Measurements from ENCODE around the gene GCN1. TPM values are rescaled to one million over a fixed set of nuclear protein-coding genes. Genes with fewer than 3 reads are reported as not detected.

The GCN1 gene
- total RNA-seq, 6 experiments from 2014 or later = 29.9 to 62.8 (median 39.4) TPM

DNA sequence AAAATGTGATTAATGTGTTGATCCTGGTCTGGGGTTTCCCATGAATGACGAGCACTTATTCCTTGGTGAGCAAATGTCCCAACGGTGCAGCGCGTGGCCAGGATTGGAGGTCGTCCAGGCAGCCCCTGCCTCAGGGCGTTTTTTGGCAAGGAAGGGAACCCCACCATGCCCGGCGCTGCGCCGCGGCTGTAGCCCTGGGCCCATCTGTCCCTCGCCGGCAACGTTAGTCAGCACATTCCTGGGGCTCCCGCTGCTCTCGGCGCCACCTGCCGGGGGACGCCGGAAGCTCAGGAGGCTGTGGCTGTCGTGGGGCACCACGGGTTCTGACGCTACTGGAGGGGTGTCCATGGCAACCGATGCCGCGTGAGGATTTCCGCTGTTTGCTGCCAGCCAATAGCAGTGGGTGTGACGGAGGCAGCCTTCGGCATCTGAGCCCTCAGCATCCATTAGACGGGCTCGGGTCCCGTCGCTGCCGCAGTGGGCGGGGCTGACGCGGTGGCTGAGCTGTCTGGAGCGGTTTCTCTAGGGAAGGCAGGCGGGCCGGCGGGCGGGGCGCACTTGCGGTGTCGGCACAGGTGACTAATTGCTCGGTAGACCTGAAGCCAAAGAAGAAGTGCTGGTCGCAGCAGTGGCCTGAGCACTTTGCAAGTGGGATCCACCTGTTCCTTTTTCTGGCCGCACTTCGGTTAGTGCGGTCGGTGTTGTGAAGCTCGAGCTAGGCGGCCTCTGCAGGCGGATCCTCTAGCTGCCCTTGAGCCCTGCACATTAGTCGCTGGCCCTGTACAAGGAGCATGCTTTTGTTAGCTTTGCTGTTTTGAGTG is 107.5 kb downstream of the GCN1 start:
- H3K36me3 ChIP-seq = no peaks in the 10 kb centered on the region
- 0% methylated on average over 21 of the region's 55 CpGs for WGBS (ENCODE audit: insufficient coverage, low coverage, low lambda C conversion rate, missing lambda C conversion rate)
- ATAC-seq (peak; percentile 95 to 98 (median 97)), DNase-seq (peak; percentile 98 to 100 (median 99))
- H3K9me3 ChIP-seq = no peaks in the 10 kb centered on the region
- peaks cover 0 to 9% (median 0%) of the 10 kb centered on the region in 4 donors for H3K4me1 ChIP-seq
- peak overlapping the region in 1 of 3 donors; percentile 68 for H3K27ac ChIP-seq
- peak overlapping the region in 2 of 3 donors; percentile 39 to 45 for H3K4me3 ChIP-seq
- intact Hi-C loops (cut with DNase I) = no loop called here
- TF ChIP-seq POLR2A (IDR thresholded peaks at IDR 0.05) (no peak), CTCF (IDR thresholded peaks at IDR 0.05) (peak; percentile 97 to 99 (median 98))
- no peaks in the 10 kb centered on the region for H3K27me3 ChIP-seq

DNA sequence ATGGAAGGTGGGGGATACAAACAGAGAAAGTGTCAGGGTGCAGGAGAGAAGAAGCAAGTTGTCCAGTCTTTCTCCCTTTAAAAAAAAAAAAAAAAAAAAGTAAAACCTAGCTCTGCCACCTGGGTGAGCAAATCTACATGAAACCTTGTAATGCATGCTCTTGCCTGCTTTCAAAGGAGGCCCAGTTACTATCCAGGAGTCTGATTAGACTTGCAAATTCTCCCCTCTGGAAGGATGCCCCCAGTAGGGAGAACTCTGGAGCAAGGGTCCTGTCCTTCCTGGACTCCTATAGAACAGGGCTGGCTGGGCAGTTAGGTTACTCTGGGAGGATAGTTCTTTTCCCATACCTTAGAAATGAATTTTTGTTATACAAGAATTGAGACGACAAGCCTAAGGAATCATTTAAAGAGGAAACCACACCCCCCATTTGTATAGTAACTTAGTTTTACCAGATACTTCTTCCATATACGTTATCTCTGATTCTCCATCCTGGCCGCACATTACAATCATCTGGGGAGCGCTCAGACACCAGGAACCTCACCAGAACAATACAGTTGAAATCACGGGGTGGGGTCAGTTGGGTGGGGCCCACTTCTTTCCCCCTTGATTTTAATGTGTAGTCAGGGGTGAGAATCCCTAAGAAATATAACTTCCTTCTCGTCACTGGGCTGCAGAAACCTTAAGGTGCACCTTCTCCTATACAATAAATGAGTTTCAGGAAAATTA is 108.4 kb downstream of the GCN1 start:
- H3K27me3 ChIP-seq = no peaks in the 10 kb centered on the region
- TF ChIP-seq POLR2A (IDR thresholded peaks at IDR 0.05) (no peak), CTCF (IDR thresholded peaks at IDR 0.05) (no peak)
- H3K4me3 ChIP-seq = no peak overlapping the region
- ATAC-seq (no peak), DNase-seq (peak in 1 of 3 donors; percentile 16)
- 54% methylated on average over 6 of the region's 6 CpGs for WGBS (ENCODE audit: insufficient coverage, low coverage, low lambda C conversion rate, missing lambda C conversion rate)
- peaks cover 0 to 9% (median 0%) of the 10 kb centered on the region in 4 donors for H3K4me1 ChIP-seq
- no peaks in the 10 kb centered on the region for H3K36me3 ChIP-seq
- intact Hi-C loops (cut with DNase I) = no loop called here
- H3K9me3 ChIP-seq = no peaks in the 10 kb centered on the region
- peak overlapping the region in 1 of 3 donors; percentile 41 for H3K27ac ChIP-seq

DNA sequence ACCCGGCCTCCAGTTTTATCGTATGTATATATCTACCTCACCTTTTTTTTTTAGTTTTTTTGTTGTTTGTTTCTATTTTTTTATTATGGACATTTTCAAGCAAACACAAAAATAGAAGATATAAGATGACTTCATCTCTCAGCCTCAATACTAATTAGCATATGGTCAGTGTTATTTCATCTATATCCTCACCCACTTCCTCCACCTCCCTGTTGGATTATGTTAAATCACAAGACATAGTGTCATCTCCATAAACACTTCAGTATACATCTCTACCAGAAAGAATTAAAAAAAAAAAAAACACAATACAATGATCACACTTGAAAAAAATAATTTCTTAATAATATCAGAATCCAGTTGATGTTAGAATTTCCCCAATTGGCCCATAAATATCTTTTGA is 112.9 kb downstream of the GCN1 start:
- peaks cover 0 to 4% (median 0%) of the 10 kb centered on the region in 4 donors for H3K4me1 ChIP-seq
- no peaks in the 10 kb centered on the region for H3K27me3 ChIP-seq
- WGBS (ENCODE audit: insufficient coverage, low coverage, low lambda C conversion rate, missing lambda C conversion rate) = 100% methylated on average over 2 of the region's 2 CpGs
- H3K36me3 ChIP-seq = no peaks in the 10 kb centered on the region
- no peak overlapping the region for H3K4me3 ChIP-seq
- no peak overlapping the region for H3K27ac ChIP-seq
- no peaks in the 10 kb centered on the region for H3K9me3 ChIP-seq
- DNase-seq = no peak
- no peak for ATAC-seq
- TF ChIP-seq POLR2A (IDR thresholded peaks at IDR 0.05) (no peak), CTCF (IDR thresholded peaks at IDR 0.05) (no peak)
- intact Hi-C loops (cut with DNase I) = no loop called here

- Histone ChIP-seq H3K4me1 (no peaks in the 10 kb centered on the region), H3K9me3 (no peaks in the 10 kb centered on the region), H3K27ac (no peak overlapping the region), H3K27me3 (no peaks in the 10 kb centered on the region), H3K4me3 (no peak overlapping the region), H3K36me3 (no peaks in the 10 kb centered on the region)
- WGBS (ENCODE audit: insufficient coverage, low coverage, low lambda C conversion rate, missing lambda C conversion rate) = 70% methylated on average over 7 of the region's 9 CpGs
- no peak for TF ChIP-seq POLR2A (IDR thresholded peaks at IDR 0.05)
- no peak for TF ChIP-seq CTCF (IDR thresholded peaks at IDR 0.05)
- DNase-seq (peak in 1 of 3 donors; percentile 22), ATAC-seq (peak in 1 of 4 donors; percentile 67)
- intact Hi-C loops (cut with DNase I) = loop anchor here in 1 of 2 donors (10.0 kb wide), 1 partner anchor 135 kb away; no protein-coding TSS in a partner anchor
Observed at GRCh38 chr12:120079411-120080400, 114.8 kb downstream of the GCN1 start.
